GM19372 (cell line): ENCODE data around the gene CAMKMT.

Source experiments
- ATAC-seq: cut with Tn5 transposase; IDR thresholded peaks from one replicate; pipeline ENCODE4 v1.9.1; 2021; ENCODE audit warnings: mild to moderate bottlenecking, low read depth, moderate library complexity; ENCODE audit not compliant: unreplicated experiment

CAMKMT gene

GRCh38 chr2:44635725-44636124, 274.0 kb downstream of the CAMKMT start:
- ATAC-seq = no peak

- no peak for ATAC-seq
Measured at GRCh38 chr2:44638649-44639048, 276.9 kb downstream of the CAMKMT start.

- no peak for ATAC-seq
Measured at GRCh38 chr2:44639399-44639798, 277.7 kb downstream of the CAMKMT start.

GRCh38 chr2:44642123-44642857, 280.5 kb downstream of the CAMKMT start:
- no peak for ATAC-seq

GRCh38 chr2:44645937-44646336, 284.2 kb downstream of the CAMKMT start:
- ATAC-seq = no peak

- no peak for ATAC-seq
Measured at GRCh38 chr2:44649381-44649780, 287.6 kb downstream of the CAMKMT start.

- ATAC-seq = no peak
Measured at GRCh38 chr2:44650796-44651195, 289.0 kb downstream of the CAMKMT start.

- ATAC-seq = no peak
Measured at GRCh38 chr2:44651974-44652373, 290.2 kb downstream of the CAMKMT start.

- no peak for ATAC-seq
Measured at GRCh38 chr2:44652701-44653100, 291.0 kb downstream of the CAMKMT start.

GRCh38 chr2:44655401-44655864, 293.7 kb downstream of the CAMKMT start:
- no peak for ATAC-seq

- no peak for ATAC-seq
Measured at GRCh38 chr2:44656460-44656859, 294.7 kb downstream of the CAMKMT start.

- no peak for ATAC-seq
Measured at GRCh38 chr2:44663471-44664073, 301.8 kb downstream of the CAMKMT start.

- ATAC-seq = no peak
Measured at GRCh38 chr2:44668336-44668735, 306.6 kb downstream of the CAMKMT start.

GRCh38 chr2:44671276-44671675, 309.5 kb downstream of the CAMKMT start:
- ATAC-seq = no peak

- ATAC-seq = no peak
Measured at GRCh38 chr2:44671916-44672315, 310.2 kb downstream of the CAMKMT start.

- ATAC-seq = no peak
Measured at GRCh38 chr2:44672431-44672830, 310.7 kb downstream of the CAMKMT start.

GRCh38 chr2:44674473-44675284, 312.9 kb downstream of the CAMKMT start:
- ATAC-seq = no peak

- ATAC-seq = no peak
Measured at GRCh38 chr2:44676379-44676778, 314.6 kb downstream of the CAMKMT start.

GRCh38 chr2:44679584-44679983, 317.8 kb downstream of the CAMKMT start:
- ATAC-seq = no peak

GRCh38 chr2:44679990-44680389, 318.2 kb downstream of the CAMKMT start:
- ATAC-seq = no peak

- no peak for ATAC-seq
Measured at GRCh38 chr2:44680424-44680971, 318.8 kb downstream of the CAMKMT start.
